Left ventricle myocardium inferior (tissue), 1 donor: ENCODE measurements around the gene VIPR2. TPM values are rescaled to one million over a fixed set of nuclear protein-coding genes. Genes with fewer than 3 reads are reported as not detected.

Source experiments
- DNase-seq: peaks from one replicate; pipeline ENCODE4 v3.0.0-alpha.2; 2020
- H3K27ac ChIP-seq: fragments of 200-600 bp; replicated peaks from 2 replicates; pipeline ENCODE4 v1.8.0; 2021
- H3K27me3 ChIP-seq: fragments of 200-600 bp; 2 replicates; pipeline ENCODE4 v1.8.0; 2021; ENCODE audit warnings: low read depth
- H3K36me3 ChIP-seq: fragments of 200-600 bp; 2 replicates; pipeline ENCODE4 v1.8.0; 2021
- H3K4me1 ChIP-seq: fragments of 200-600 bp; 2 replicates; pipeline ENCODE4 v1.8.0; 2021
- H3K4me3 ChIP-seq: fragments of 200-600 bp; 2 replicates; pipeline ENCODE4 v1.8.0; 2021; ENCODE audit warnings: mild to moderate bottlenecking, moderate library complexity
- H3K9me3 ChIP-seq: fragments of 200-600 bp; replicated peaks from 2 replicates; pipeline ENCODE4 v1.8.0; 2021
- intact Hi-C: fragments of 100-400 bp; cut with micrococcal nuclease; formaldehyde crosslinking; loops from one replicate; pipeline ENCODE4 v1.11.0; 2022
- total RNA-seq: library from RNA; stranded (reverse); fragmentation: NEBNext Ultra II Directional; extraction: Animal tissue kit (Norgen Biotek cat#: 25700); gene quantifications from one replicate; pipeline ENCODE4 v1.2.1, GENCODE V29; 2021
- TF ChIP-seq, protein P1 (sequence below): fragments of 200-600 bp; IDR thresholded peaks from 2 replicates; pipeline ENCODE4 v1.8.0; 2021; ENCODE audit warnings: antibody characterized with exemption, mild to moderate bottlenecking, borderline replicate concordance
- donor health status: DM: no; HTN: yes; CAD: no; lungs with severe emphysema.

VIPR2 gene
- total RNA-seq, 1 donor from 2014 or later = 17.5 TPM

DNA sequence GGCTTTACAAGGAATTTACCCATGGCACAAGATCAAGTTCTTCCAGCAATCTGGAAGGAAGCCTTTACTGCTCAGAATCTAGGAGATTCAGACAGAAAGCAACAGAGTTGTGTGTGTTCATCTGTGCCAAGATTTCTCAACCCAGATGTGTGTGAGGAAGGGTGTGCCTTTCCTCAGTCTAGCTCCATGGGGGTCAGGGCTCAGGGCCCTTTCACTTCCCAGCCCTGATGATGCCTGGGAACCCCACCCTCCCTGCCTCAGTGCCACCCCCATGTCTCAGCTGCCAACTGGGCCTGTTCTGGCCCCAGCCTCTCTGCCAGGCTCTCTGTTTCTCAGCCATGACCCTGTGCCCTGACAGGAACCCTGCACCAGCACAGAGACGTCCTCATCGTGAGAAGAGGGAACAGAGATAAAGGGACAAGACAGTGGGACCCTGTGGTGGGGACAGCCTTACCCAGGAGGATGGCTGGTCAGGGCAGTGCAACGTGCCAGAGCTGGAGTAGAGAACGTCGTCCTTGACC, 102.0 kb downstream of the VIPR2 start:
- no peak overlapping the region for H3K4me3 ChIP-seq
- peaks cover 7% of the 10 kb centered on the region for H3K9me3 ChIP-seq
- H3K27ac ChIP-seq = peak overlapping the region; percentile 28
- DNase-seq = no peak
- H3K27me3 ChIP-seq = no peaks in the 10 kb centered on the region
- H3K36me3 ChIP-seq = peaks cover 27% of the 10 kb centered on the region
- peaks cover 10% of the 10 kb centered on the region for H3K4me1 ChIP-seq
- TF ChIP-seq, protein P1, sequence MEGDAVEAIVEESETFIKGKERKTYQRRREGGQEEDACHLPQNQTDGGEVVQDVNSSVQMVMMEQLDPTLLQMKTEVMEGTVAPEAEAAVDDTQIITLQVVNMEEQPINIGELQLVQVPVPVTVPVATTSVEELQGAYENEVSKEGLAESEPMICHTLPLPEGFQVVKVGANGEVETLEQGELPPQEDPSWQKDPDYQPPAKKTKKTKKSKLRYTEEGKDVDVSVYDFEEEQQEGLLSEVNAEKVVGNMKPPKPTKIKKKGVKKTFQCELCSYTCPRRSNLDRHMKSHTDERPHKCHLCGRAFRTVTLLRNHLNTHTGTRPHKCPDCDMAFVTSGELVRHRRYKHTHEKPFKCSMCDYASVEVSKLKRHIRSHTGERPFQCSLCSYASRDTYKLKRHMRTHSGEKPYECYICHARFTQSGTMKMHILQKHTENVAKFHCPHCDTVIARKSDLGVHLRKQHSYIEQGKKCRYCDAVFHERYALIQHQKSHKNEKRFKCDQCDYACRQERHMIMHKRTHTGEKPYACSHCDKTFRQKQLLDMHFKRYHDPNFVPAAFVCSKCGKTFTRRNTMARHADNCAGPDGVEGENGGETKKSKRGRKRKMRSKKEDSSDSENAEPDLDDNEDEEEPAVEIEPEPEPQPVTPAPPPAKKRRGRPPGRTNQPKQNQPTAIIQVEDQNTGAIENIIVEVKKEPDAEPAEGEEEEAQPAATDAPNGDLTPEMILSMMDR = no peak
- intact Hi-C loops = no loop called here

DNA sequence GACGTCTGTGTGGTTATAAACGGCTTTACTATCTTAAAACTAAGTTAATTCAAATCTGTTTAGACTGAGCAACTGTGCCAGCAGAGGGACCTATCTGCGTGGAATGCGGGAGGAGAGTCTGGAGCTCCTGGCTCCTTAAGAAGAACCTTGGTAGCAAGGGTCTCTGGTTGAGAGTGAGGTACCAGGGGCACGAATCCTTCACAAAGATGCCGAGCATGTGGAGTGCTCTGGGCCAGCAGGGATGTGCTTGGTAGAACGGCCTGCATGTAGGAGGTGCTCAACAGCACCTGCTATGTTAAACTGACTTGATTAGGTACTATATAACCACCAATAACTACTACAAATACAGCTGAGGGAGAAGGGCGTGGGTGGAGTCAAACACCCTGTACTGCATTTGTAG, 102.6 kb downstream of the VIPR2 start:
- no peak overlapping the region for H3K27ac ChIP-seq
- peaks cover 10% of the 10 kb centered on the region for H3K4me1 ChIP-seq
- H3K4me3 ChIP-seq = no peak overlapping the region
- peaks cover 27% of the 10 kb centered on the region for H3K36me3 ChIP-seq
- no peaks in the 10 kb centered on the region for H3K27me3 ChIP-seq
- peaks cover 7% of the 10 kb centered on the region for H3K9me3 ChIP-seq
- no peak for DNase-seq
- intact Hi-C loops = no loop called here
- TF ChIP-seq, protein P1 = no peak

DNA sequence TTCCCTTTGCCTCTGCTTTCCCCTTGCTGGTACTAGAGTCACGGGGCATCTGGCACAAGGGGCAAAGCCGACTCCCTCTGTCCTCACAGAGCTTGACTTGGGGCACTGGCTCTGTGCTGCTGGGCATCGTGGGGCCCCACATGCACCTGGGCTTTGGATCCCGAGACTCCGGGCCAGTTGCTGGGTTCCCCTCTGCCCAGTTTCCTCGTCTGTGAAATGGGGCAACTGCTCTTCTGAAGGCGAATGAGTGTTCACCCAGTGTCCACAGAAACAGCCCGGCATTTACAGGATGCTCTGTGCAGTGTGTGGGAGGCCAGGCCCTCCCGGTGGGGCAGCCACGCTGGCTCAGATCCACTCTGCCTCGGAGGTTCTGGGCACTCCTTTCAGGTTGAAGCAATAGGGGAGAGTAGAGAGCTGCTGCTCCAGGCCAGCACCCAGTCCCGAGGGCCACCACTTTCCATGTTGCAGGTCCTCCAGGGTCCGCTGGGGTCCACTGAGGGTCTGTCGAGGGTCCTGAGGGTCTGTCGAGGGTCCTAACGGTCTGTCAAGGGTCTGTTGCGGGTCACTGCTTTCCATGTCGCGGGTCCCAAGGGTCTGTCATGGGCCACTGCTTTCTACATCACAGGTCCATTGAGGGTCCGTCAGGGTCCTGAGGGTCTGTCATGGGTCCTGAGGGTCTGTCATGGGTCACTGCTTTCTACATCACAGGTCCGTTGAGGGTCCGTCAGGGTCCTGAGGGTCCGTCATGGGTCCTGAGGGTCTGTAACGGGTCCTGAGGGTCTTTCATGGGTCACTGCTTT, 103.6 kb downstream of the VIPR2 start:
- peaks cover 7% of the 10 kb centered on the region for H3K9me3 ChIP-seq
- intact Hi-C loops = no loop called here
- TF ChIP-seq, protein P1 = no peak
- no peak for DNase-seq
- H3K4me1 ChIP-seq = peaks cover 10% of the 10 kb centered on the region
- no peaks in the 10 kb centered on the region for H3K27me3 ChIP-seq
- H3K4me3 ChIP-seq = no peak overlapping the region
- H3K27ac ChIP-seq = no peak overlapping the region
- peaks cover 32% of the 10 kb centered on the region for H3K36me3 ChIP-seq

DNA sequence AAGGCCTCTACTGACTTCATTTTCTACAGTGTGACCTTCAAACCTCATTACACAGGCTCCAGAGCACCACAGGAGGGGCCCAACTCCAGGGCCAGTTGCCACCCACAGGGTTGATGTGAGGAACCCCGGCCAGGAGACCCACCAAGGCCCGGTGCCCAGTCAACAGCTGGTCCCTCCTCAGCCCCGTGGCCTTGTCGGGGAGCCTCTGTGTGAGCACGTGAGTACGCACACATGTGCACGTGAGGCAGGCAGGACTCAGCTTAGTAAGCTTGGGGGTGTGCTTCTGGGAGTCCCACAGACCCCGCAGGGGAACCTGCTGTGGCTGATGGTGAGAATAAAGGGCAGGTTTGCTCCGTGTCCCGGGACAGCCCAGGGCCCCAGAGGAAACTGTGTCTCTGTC, 104.5 kb downstream of the VIPR2 start:
- TF ChIP-seq, protein P1 = no peak
- H3K9me3 ChIP-seq = peaks cover 7% of the 10 kb centered on the region
- intact Hi-C loops = no loop called here
- no peak for DNase-seq
- H3K4me3 ChIP-seq = no peak overlapping the region
- peaks cover 42% of the 10 kb centered on the region for H3K36me3 ChIP-seq
- no peaks in the 10 kb centered on the region for H3K27me3 ChIP-seq
- no peak overlapping the region for H3K27ac ChIP-seq
- H3K4me1 ChIP-seq = peaks cover 10% of the 10 kb centered on the region

DNA sequence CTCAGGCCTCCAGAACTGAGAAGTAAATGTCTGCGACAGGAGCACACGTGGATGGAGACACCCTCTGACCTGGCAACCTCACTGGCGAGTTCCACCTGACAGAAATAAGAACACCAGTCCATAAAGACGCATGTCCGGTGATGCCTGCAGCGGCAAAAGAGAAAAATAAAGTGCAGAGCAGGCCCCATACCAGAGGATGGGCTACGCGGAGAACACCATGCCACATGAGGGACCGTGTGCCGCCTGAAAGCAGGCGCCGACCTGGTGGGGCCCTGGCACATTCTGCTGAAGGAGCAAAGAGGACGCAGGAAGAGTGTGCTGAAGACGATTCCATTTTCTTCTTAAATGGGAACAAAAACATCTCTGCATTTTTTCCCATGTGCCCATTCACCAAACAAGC, 105.0 kb downstream of the VIPR2 start:
- peaks cover 10% of the 10 kb centered on the region for H3K4me1 ChIP-seq
- intact Hi-C loops = no loop called here
- no peak for DNase-seq
- H3K36me3 ChIP-seq = peaks cover 46% of the 10 kb centered on the region
- no peak overlapping the region for H3K4me3 ChIP-seq
- TF ChIP-seq, protein P1 = no peak
- H3K27me3 ChIP-seq = no peaks in the 10 kb centered on the region
- no peak overlapping the region for H3K27ac ChIP-seq
- H3K9me3 ChIP-seq = peaks cover 7% of the 10 kb centered on the region
